Measurements from ENCODE around the gene ASS1.

Gene ASS1

GRCh38 chr9:130543368-130543767 lies 98.6 kb downstream of the ASS1 start:
- no peak for DNase-seq (ENCODE audit: low read depth, low spot score)
- TF ChIP-seq EZH2 (IDR thresholded peaks at IDR 0.05) (no peak), FOXP2 (optimal IDR thresholded peaks at IDR 0.05; ENCODE audit: control extremely low read depth, extremely low read length, insufficient read depth) (no peak), POLR2AphosphoS5 (IDR thresholded peaks at IDR 0.05; ENCODE audit: borderline replicate concordance, low read depth, low read length) (no peak)
- H3K4me3 ChIP-seq, result no peak overlapping the region
- H3K9ac ChIP-seq (ENCODE audit: insufficient read length), result no peak overlapping the region
- no peaks in the 10 kb centered on the region for H3K36me3 ChIP-seq (ENCODE audit: insufficient read depth, low read length)
- H3K27ac ChIP-seq, result no peak overlapping the region
- no peaks in the 10 kb centered on the region for H3K9me3 ChIP-seq (ENCODE audit: low read depth, low read length)

- Histone ChIP-seq H3K4me3 (no peak overlapping the region), H3K9ac (ENCODE audit: insufficient read length) (no peak overlapping the region), H3K27ac (no peak overlapping the region), H3K9me3 (ENCODE audit: low read depth, low read length) (no peaks in the 10 kb centered on the region), H3K36me3 (ENCODE audit: insufficient read depth, low read length) (no peaks in the 10 kb centered on the region)
- TF ChIP-seq FOXP2 (optimal IDR thresholded peaks at IDR 0.05; ENCODE audit: control extremely low read depth, extremely low read length, insufficient read depth) (no peak), EZH2 (IDR thresholded peaks at IDR 0.05) (no peak), POLR2AphosphoS5 (IDR thresholded peaks at IDR 0.05; ENCODE audit: borderline replicate concordance, low read depth, low read length) (no peak)
- DNase-seq (ENCODE audit: low read depth, low spot score), result no peak
Observed at GRCh38 chr9:130543859-130544258, 99.1 kb downstream of the ASS1 start.

- H3K27ac ChIP-seq, result no peak overlapping the region
- no peak overlapping the region for H3K9ac ChIP-seq (ENCODE audit: insufficient read length)
- DNase-seq (ENCODE audit: low read depth, low spot score), result no peak
Observed at GRCh38 chr9:130544364-130544763, 99.6 kb downstream of the ASS1 start.

GRCh38 chr9:130548103-130548502 lies 103.3 kb downstream of the ASS1 start:
- Histone ChIP-seq H3K4me3 (no peak overlapping the region), H3K9ac (ENCODE audit: insufficient read length) (no peak overlapping the region), H3K9me3 (ENCODE audit: low read depth, low read length) (no peaks in the 10 kb centered on the region), H3K27ac (no peak overlapping the region), H3K36me3 (ENCODE audit: insufficient read depth, low read length) (no peaks in the 10 kb centered on the region)
- TF ChIP-seq EZH2 (IDR thresholded peaks at IDR 0.05) (no peak), POLR2AphosphoS5 (IDR thresholded peaks at IDR 0.05; ENCODE audit: borderline replicate concordance, low read depth, low read length) (no peak), FOXP2 (optimal IDR thresholded peaks at IDR 0.05; ENCODE audit: control extremely low read depth, extremely low read length, insufficient read depth) (no peak)
- no peak for DNase-seq (ENCODE audit: low read depth, low spot score)

More at GRCh38 chr9:130544364-130544763, 99.6 kb downstream of the ASS1 start:
- Histone ChIP-seq H3K4me3 (no peak overlapping the region), H3K9me3 (ENCODE audit: low read depth, low read length) (no peaks in the 10 kb centered on the region), H3K36me3 (ENCODE audit: insufficient read depth, low read length) (no peaks in the 10 kb centered on the region)
- no peak for TF ChIP-seq FOXP2 (optimal IDR thresholded peaks at IDR 0.05; ENCODE audit: control extremely low read depth, extremely low read length, insufficient read depth)
- TF ChIP-seq POLR2AphosphoS5 (IDR thresholded peaks at IDR 0.05; ENCODE audit: borderline replicate concordance, low read depth, low read length), result no peak
- TF ChIP-seq EZH2 (IDR thresholded peaks at IDR 0.05), result no peak

GRCh38 chr9:130549093-130549735 lies 104.5 kb downstream of the ASS1 start:
- TF ChIP-seq EZH2 (IDR thresholded peaks at IDR 0.05) (no peak), FOXP2 (optimal IDR thresholded peaks at IDR 0.05; ENCODE audit: control extremely low read depth, extremely low read length, insufficient read depth) (no peak), POLR2AphosphoS5 (IDR thresholded peaks at IDR 0.05; ENCODE audit: borderline replicate concordance, low read depth, low read length) (no peak)
- no peak overlapping the region for H3K27ac ChIP-seq
- no peaks in the 10 kb centered on the region for H3K36me3 ChIP-seq (ENCODE audit: insufficient read depth, low read length)
- DNase-seq (ENCODE audit: low read depth, low spot score), result no peak
- H3K9me3 ChIP-seq (ENCODE audit: low read depth, low read length), result no peaks in the 10 kb centered on the region
- no peak overlapping the region for H3K4me3 ChIP-seq
- H3K9ac ChIP-seq (ENCODE audit: insufficient read length), result no peak overlapping the region
